Gastroesophageal sphincter (tissue), 4 donors: ENCODE data around the gene OPA1. TPM values are rescaled to one million over a fixed set of nuclear protein-coding genes. Genes with fewer than 3 reads are reported as not detected.

Experiments used
- ATAC-seq: fragments of 150-250 bp; one replicate; pipeline ENCODE4 v1.9.1; 2016; ENCODE audit warnings: mild to moderate bottlenecking, moderate library complexity
- H3K27ac ChIP-seq, 4 donors: fragments of 200-600 bp; sonication (generic) in 3 of 4; 1 replicate in 3 of 4; 2 replicates in 1 of 4; pipeline ENCODE4 v1.5.1; 2016 to 2019
- H3K27me3 ChIP-seq: fragments of 200-600 bp; sonication (generic); one replicate; pipeline ENCODE4 v1.5.1; 2019
- H3K36me3 ChIP-seq, 2 donors: fragments of 200-600 bp; sonication (generic); one replicate each; pipeline ENCODE4 v1.5.1; 2019; ENCODE audit warnings: control low read depth in 1 of 2
- H3K4me1 ChIP-seq, 3 donors: fragments of 200-600 bp; sonication (generic); 1 replicate in 2 of 3; 2 replicates in 1 of 3; pipeline ENCODE4 v1.5.1; 2016 to 2019; ENCODE audit warnings: control low read depth in 2 of 3
- H3K4me3 ChIP-seq, 2 donors: fragments of 200-600 bp; sonication (generic); one replicate each; pipeline ENCODE4 v1.5.1; 2019; ENCODE audit warnings: mild to moderate bottlenecking in 1 of 2, moderate library complexity in 1 of 2
- H3K9me3 ChIP-seq, 3 donors: fragments of 200-600 bp; sonication (generic); one replicate each; pipeline ENCODE4 v1.5.1; 2017 to 2019; ENCODE audit warnings: control low read depth in 2 of 3
- CTCF ChIP-seq, 4 experiments: fragments of 200-600 bp in 2 of 4; fragments of 450-650 bp in 2 of 4; sonication (generic) in 1 of 4; IDR thresholded peaks; one replicate each; pipeline ENCODE4 v1.5.1; 2017 to 2019; ENCODE audit warnings: antibody characterized with exemption in 4 of 4, mild to moderate bottlenecking in 2 of 4, moderate library complexity in 2 of 4
- EP300 ChIP-seq: sonication (generic); formaldehyde crosslinking; IDR thresholded peaks from one replicate; pipeline ENCODE4 v1.6.1; 2017; ENCODE audit warnings: antibody characterized with exemption, mild to moderate bottlenecking
- POLR2A ChIP-seq, 2 donors: fragments of 450-650 bp; IDR thresholded peaks; one replicate each; pipeline ENCODE4 v1.6.1; 2017; ENCODE audit warnings: antibody characterized with exemption in 2 of 2, mild to moderate bottlenecking in 2 of 2, moderate library complexity in 1 of 2
- POLR2AphosphoS5 ChIP-seq: sonication (generic); formaldehyde crosslinking; IDR thresholded peaks from one replicate; pipeline ENCODE4 v1.6.1; 2017; ENCODE audit warnings: antibody characterized with exemption
- WGBS, 2 donors: methylation state at CpG; one replicate each; pipeline ENCODE4 v1.1.5; 2018; ENCODE audit warnings: low coverage in 1 of 2; 5-methylcytosine and 5-hydroxymethylcytosine counted together
- total RNA-seq, 4 donors: library from RNA; depleted of rRNA; stranded (reverse); fragments of >200 nt; gene quantifications; one replicate each; pipeline ENCODE4 v1.1.0, GENCODE V29; 2016

OPA1 gene
- total RNA-seq, 4 donors from 2014 or later: 52.6 to 70.4 (median 57.9) TPM

GRCh38 chr3:193732827-193733226 is 139.8 kb downstream of the OPA1 start:
- Histone ChIP-seq H3K27ac (no peak overlapping the region), H3K27me3 (no peaks in the 10 kb centered on the region), H3K9me3 (no peaks in the 10 kb centered on the region), H3K4me1 (no peaks in the 10 kb centered on the region), H3K4me3 (no peak overlapping the region), H3K36me3 (no peaks in the 10 kb centered on the region)
- TF ChIP-seq EP300: no peak
- TF ChIP-seq POLR2A (IDR thresholded peaks at IDR 0.05): no peak
- no peak for TF ChIP-seq POLR2AphosphoS5
- no peak for TF ChIP-seq CTCF (IDR thresholded peaks at IDR 0.05)
- ATAC-seq: no peak
- 100% methylated on average over 2 of the region's 2 CpGs for WGBS, 2 donors

- H3K36me3 ChIP-seq: no peaks in the 10 kb centered on the region
- no peaks in the 10 kb centered on the region for H3K4me1 ChIP-seq
- H3K27me3 ChIP-seq: no peaks in the 10 kb centered on the region
- ATAC-seq: no peak
- no peak overlapping the region for H3K27ac ChIP-seq
- 66 to 73% methylated on average over 4 to 6 of the region's 15 CpGs for WGBS, 2 donors
- H3K4me3 ChIP-seq: no peak overlapping the region
- TF ChIP-seq POLR2AphosphoS5 (no peak), EP300 (no peak), POLR2A (IDR thresholded peaks at IDR 0.05) (no peak), CTCF (IDR thresholded peaks at IDR 0.05) (no peak)
- no peaks in the 10 kb centered on the region for H3K9me3 ChIP-seq
These were observed 141.8 kb downstream of the OPA1 start for GRCh38 chr3:193734737-193735366.

GRCh38 chr3:193735850-193736249 is 142.8 kb downstream of the OPA1 start:
- ATAC-seq: no peak
- Histone ChIP-seq H3K36me3 (no peaks in the 10 kb centered on the region), H3K4me3 (no peak overlapping the region)

GRCh38 chr3:193736616-193737015 is 143.6 kb downstream of the OPA1 start:
- Histone ChIP-seq H3K27ac (no peak overlapping the region), H3K9me3 (no peaks in the 10 kb centered on the region), H3K27me3 (no peaks in the 10 kb centered on the region), H3K4me1 (no peaks in the 10 kb centered on the region), H3K4me3 (no peak overlapping the region), H3K36me3 (no peaks in the 10 kb centered on the region)
- no peak for ATAC-seq
- TF ChIP-seq POLR2AphosphoS5 (no peak), CTCF (IDR thresholded peaks at IDR 0.05) (no peak), EP300 (no peak), POLR2A (IDR thresholded peaks at IDR 0.05) (no peak)
- WGBS, 2 donors: 90 to 92% methylated on average over 4 to 8 of the region's 8 CpGs

More at GRCh38 chr3:193735850-193736249, 142.8 kb downstream of the OPA1 start:
- no peaks in the 10 kb centered on the region for H3K4me1 ChIP-seq
- H3K9me3 ChIP-seq: no peaks in the 10 kb centered on the region
- H3K27me3 ChIP-seq: no peaks in the 10 kb centered on the region
- no peak for TF ChIP-seq POLR2AphosphoS5
- no peak for TF ChIP-seq EP300
- TF ChIP-seq POLR2A (IDR thresholded peaks at IDR 0.05): no peak
- no peak for TF ChIP-seq CTCF (IDR thresholded peaks at IDR 0.05)
- no peak overlapping the region for H3K27ac ChIP-seq

GRCh38 chr3:193737191-193737751 is 144.3 kb downstream of the OPA1 start:
- no peaks in the 10 kb centered on the region for H3K4me1 ChIP-seq
- no peak overlapping the region for H3K27ac ChIP-seq
- H3K27me3 ChIP-seq: no peaks in the 10 kb centered on the region
- no peak overlapping the region for H3K4me3 ChIP-seq
- no peak for TF ChIP-seq POLR2A (IDR thresholded peaks at IDR 0.05)
- no peak for TF ChIP-seq CTCF (IDR thresholded peaks at IDR 0.05)
- no peak for TF ChIP-seq EP300
- no peak for TF ChIP-seq POLR2AphosphoS5
- H3K36me3 ChIP-seq: no peaks in the 10 kb centered on the region
- WGBS, 2 donors: 84 to 86% methylated on average over 12 to 14 of the region's 17 CpGs
- ATAC-seq: no peak
- no peaks in the 10 kb centered on the region for H3K9me3 ChIP-seq
